ENCODE measurements around the gene SPRR5. TPM values are rescaled to one million over a fixed set of nuclear protein-coding genes. Genes with fewer than 3 reads are reported as not detected.
A peak's percentile ranks its signal among the peaks of the same experiment; 100 is the strongest.

The SPRR5 gene
- total and polyA plus RNA-seq, 4 donors, result not detected

DNA sequence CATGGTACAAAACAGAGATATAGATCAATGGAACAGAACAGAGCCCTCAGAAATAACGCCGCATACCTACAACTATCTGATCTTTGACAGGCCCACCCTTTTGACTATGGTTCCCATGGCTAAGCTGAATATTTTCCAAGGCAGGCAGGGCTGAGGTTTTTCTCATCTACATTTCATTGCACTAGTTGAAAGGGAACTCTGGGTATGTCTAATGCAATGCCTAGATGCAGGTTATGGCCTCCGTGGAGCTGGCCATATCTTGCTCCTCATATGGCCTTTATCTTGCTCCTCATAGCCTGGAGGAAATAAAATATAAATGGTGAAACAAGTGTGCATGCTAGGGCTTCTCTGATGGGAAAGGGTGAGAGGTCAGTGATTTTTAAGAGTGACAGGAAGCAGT, 10.6 kb downstream of the SPRR5 start:
- WGBS, result 88% methylated on average over 3 of the region's 3 CpGs
- TF ChIP-seq, protein P1, sequence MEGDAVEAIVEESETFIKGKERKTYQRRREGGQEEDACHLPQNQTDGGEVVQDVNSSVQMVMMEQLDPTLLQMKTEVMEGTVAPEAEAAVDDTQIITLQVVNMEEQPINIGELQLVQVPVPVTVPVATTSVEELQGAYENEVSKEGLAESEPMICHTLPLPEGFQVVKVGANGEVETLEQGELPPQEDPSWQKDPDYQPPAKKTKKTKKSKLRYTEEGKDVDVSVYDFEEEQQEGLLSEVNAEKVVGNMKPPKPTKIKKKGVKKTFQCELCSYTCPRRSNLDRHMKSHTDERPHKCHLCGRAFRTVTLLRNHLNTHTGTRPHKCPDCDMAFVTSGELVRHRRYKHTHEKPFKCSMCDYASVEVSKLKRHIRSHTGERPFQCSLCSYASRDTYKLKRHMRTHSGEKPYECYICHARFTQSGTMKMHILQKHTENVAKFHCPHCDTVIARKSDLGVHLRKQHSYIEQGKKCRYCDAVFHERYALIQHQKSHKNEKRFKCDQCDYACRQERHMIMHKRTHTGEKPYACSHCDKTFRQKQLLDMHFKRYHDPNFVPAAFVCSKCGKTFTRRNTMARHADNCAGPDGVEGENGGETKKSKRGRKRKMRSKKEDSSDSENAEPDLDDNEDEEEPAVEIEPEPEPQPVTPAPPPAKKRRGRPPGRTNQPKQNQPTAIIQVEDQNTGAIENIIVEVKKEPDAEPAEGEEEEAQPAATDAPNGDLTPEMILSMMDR (IDR thresholded peaks at IDR 0.05; ENCODE audit: low read depth, low read length, missing input control), result no peak
- TF ChIP-seq, protein P2, sequence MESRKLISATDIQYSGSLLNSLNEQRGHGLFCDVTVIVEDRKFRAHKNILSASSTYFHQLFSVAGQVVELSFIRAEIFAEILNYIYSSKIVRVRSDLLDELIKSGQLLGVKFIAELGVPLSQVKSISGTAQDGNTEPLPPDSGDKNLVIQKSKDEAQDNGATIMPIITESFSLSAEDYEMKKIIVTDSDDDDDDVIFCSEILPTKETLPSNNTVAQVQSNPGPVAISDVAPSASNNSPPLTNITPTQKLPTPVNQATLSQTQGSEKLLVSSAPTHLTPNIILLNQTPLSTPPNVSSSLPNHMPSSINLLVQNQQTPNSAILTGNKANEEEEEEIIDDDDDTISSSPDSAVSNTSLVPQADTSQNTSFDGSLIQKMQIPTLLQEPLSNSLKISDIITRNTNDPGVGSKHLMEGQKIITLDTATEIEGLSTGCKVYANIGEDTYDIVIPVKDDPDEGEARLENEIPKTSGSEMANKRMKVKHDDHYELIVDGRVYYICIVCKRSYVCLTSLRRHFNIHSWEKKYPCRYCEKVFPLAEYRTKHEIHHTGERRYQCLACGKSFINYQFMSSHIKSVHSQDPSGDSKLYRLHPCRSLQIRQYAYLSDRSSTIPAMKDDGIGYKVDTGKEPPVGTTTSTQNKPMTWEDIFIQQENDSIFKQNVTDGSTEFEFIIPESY (IDR thresholded peaks at IDR 0.05), result no peak
- TF ChIP-seq YY1 (IDR thresholded peaks at IDR 0.05) (no peak), EGR1 (IDR thresholded peaks at IDR 0.05; ENCODE audit: low read depth in 2 of 2) (no peak), HNF4A (conservative IDR thresholded peaks at IDR 0.05) (no peak), NR2F2 (IDR thresholded peaks at IDR 0.05) (no peak), SP1 (IDR thresholded peaks at IDR 0.05) (no peak), HNF4G (IDR thresholded peaks at IDR 0.05) (no peak), GABPA (IDR thresholded peaks at IDR 0.05 in 1 of 2, conservative IDR thresholded peaks at IDR 0.05 in 1 of 2) (no peak), RXRA (IDR thresholded peaks at IDR 0.05) (no peak), TAF1 (conservative IDR thresholded peaks at IDR 0.05) (no peak), FOXA1 (IDR thresholded peaks at IDR 0.05) (no peak), FOXA2 (IDR thresholded peaks at IDR 0.05) (no peak)
- TF ChIP-seq, protein P3, sequence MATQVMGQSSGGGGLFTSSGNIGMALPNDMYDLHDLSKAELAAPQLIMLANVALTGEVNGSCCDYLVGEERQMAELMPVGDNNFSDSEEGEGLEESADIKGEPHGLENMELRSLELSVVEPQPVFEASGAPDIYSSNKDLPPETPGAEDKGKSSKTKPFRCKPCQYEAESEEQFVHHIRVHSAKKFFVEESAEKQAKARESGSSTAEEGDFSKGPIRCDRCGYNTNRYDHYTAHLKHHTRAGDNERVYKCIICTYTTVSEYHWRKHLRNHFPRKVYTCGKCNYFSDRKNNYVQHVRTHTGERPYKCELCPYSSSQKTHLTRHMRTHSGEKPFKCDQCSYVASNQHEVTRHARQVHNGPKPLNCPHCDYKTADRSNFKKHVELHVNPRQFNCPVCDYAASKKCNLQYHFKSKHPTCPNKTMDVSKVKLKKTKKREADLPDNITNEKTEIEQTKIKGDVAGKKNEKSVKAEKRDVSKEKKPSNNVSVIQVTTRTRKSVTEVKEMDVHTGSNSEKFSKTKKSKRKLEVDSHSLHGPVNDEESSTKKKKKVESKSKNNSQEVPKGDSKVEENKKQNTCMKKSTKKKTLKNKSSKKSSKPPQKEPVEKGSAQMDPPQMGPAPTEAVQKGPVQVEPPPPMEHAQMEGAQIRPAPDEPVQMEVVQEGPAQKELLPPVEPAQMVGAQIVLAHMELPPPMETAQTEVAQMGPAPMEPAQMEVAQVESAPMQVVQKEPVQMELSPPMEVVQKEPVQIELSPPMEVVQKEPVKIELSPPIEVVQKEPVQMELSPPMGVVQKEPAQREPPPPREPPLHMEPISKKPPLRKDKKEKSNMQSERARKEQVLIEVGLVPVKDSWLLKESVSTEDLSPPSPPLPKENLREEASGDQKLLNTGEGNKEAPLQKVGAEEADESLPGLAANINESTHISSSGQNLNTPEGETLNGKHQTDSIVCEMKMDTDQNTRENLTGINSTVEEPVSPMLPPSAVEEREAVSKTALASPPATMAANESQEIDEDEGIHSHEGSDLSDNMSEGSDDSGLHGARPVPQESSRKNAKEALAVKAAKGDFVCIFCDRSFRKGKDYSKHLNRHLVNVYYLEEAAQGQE (IDR thresholded peaks at IDR 0.05), result no peak
- TF ChIP-seq, protein P4, sequence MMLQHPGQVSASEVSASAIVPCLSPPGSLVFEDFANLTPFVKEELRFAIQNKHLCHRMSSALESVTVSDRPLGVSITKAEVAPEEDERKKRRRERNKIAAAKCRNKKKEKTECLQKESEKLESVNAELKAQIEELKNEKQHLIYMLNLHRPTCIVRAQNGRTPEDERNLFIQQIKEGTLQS (IDR thresholded peaks at IDR 0.05), result no peak
- no peak for DNase-seq (ENCODE audit: low spot score)
- Histone ChIP-seq H3K27me3 (ENCODE audit: control insufficient read depth in 4 of 4, insufficient read depth in 4 of 4, low read length in 3 of 4) (no peaks in the 10 kb centered on the region), H3K27ac (ENCODE audit: low read depth in 1 of 2, low read length in 2 of 2) (no peak overlapping the region), H3K36me3 (ENCODE audit: control insufficient read depth in 4 of 4, insufficient read depth in 3 of 4, low read depth in 1 of 4, low read length in 3 of 4) (no peaks in the 10 kb centered on the region), H3K4me3 (ENCODE audit: low read depth in 1 of 3, low read length in 3 of 3) (no peak overlapping the region), H3K9ac (ENCODE audit: low read depth in 1 of 2, low read length in 2 of 2) (no peak overlapping the region), H3K9me3 (ENCODE audit: control insufficient read depth in 4 of 4, low read length in 3 of 4) (no peaks in the 10 kb centered on the region), H3K4me1 (ENCODE audit: control insufficient read depth in 4 of 4, insufficient read depth in 4 of 4, low read length in 3 of 4) (peaks cover 0 to 14% (median 11%) of the 10 kb centered on the region in 4 donors)

DNA sequence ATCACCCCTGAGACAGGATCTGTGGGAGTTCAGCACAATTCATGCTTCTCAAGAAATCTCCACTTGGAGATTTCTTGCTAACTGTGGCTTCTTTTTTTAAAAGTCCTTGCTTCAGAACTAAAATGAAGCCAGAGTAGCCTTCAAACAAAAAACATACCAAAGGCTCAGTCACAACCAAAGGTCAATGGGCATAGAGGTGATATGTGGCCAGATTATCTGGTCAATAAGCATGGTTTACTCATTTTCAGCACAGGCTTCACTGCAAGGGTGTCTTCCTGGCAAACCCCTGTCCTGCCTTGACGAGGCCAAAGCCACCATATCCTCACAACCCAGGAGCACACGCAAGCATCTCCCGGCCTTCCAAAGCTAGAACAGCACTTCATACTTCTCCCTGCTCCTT, 12.3 kb downstream of the SPRR5 start:
- DNase-seq (ENCODE audit: low spot score), result no peak
- no peak for TF ChIP-seq JUND (IDR thresholded peaks at IDR 0.05)
- TF ChIP-seq RXRA (IDR thresholded peaks at IDR 0.05), result peak in 1 of 2 donors; percentile 43
- TF ChIP-seq HNF4A (conservative IDR thresholded peaks at IDR 0.05), result peak in 1 of 2 donors; percentile 46
- no peak overlapping the region for H3K9ac ChIP-seq (ENCODE audit: low read depth in 1 of 2, low read length in 2 of 2)
- no peaks in the 10 kb centered on the region for H3K27me3 ChIP-seq (ENCODE audit: control insufficient read depth in 4 of 4, insufficient read depth in 4 of 4, low read length in 3 of 4)
- no peak overlapping the region for H3K4me3 ChIP-seq (ENCODE audit: low read depth in 1 of 3, low read length in 3 of 3)
- peak overlapping the region in 1 of 2 donors; percentile 27 for H3K27ac ChIP-seq (ENCODE audit: low read depth in 1 of 2, low read length in 2 of 2)
- H3K36me3 ChIP-seq (ENCODE audit: control insufficient read depth in 4 of 4, insufficient read depth in 3 of 4, low read depth in 1 of 4, low read length in 3 of 4), result no peaks in the 10 kb centered on the region
- peaks cover 0 to 14% (median 11%) of the 10 kb centered on the region in 4 donors for H3K4me1 ChIP-seq (ENCODE audit: control insufficient read depth in 4 of 4, insufficient read depth in 4 of 4, low read length in 3 of 4)
- 63% methylated on average over 3 of the region's 3 CpGs for WGBS
- no peaks in the 10 kb centered on the region for H3K9me3 ChIP-seq (ENCODE audit: control insufficient read depth in 4 of 4, low read length in 3 of 4)

Data from liver (tissue), 9 donors.